ENCODE data around the gene MT1E. TPM values are rescaled to one million over a fixed set of nuclear protein-coding genes. Genes with fewer than 3 reads are reported as not detected.

The MT1E gene
- total and polyA plus RNA-seq, 2 of the 13 experiments (the other 11 are each of a cell fraction or from before 2014, with no cell fraction given), result 110 to 1,072 TPM

- ATAC-seq, result peak; percentile 31; the same call in 2 of the 3 replicates
- intact Hi-C loops (cut with micrococcal nuclease; ENCODE audit: unreplicated experiment), result no loop called here
- FAIRE-seq, result no peak
- BruUV-seq (replicated peaks), result no TSS peak
- H3K4me2 ChIP-seq (ENCODE audit: low read depth, low read length), result no peak overlapping the region
- no peaks in the 10 kb centered on the region for H3K36me3 ChIP-seq (replicated peaks in 1 of 2; ENCODE audit: control insufficient read depth in 1 of 2, insufficient read depth in 2 of 2, low read length in 2 of 2)
- H3K9ac ChIP-seq (ENCODE audit: insufficient read depth, low read depth, low read length), result no peak overlapping the region
- H2AFZ ChIP-seq (ENCODE audit: low read length), result no peak overlapping the region
- 73% methylated on average over 36 of the region's 41 CpGs for WGBS (ENCODE audit: low lambda C conversion rate)
- no peak overlapping the region for H3K4me3 ChIP-seq (replicated peaks in 1 of 3; ENCODE audit: insufficient read depth in 1 of 3, low read depth in 2 of 3, low read length in 3 of 3)
- no peaks in the 10 kb centered on the region for H3K79me2 ChIP-seq (ENCODE audit: insufficient read depth, low read length)
- H3K9me3 ChIP-seq (ENCODE audit: low read length), result no peaks in the 10 kb centered on the region
- no peaks in the 10 kb centered on the region for H4K20me1 ChIP-seq (ENCODE audit: insufficient read depth, low read length)
- peaks cover 11 to 37% of the 10 kb centered on the region in 2 experiments; a peak in 4 of 5 replicates for H3K27me3 ChIP-seq (ENCODE audit: control insufficient read depth in 1 of 2, insufficient read depth in 2 of 2, low read length in 2 of 2)
- in situ Hi-C loops (cut with HindIII; ENCODE audit: extremely low pct_ligation_motif_present, low pct_unique_long_range_greater_than_20kb), result no loop called here
- no peak for DNase-seq (ENCODE audit: low spot score)
- ChIA-PET POLR2A (interaction anchor here (1.8 kb wide), 1 partner anchor 11 kb away, joined by 6 read pairs; no protein-coding TSS in a partner anchor), CTCF (ENCODE audit: low intra/inter-chr PET ratio, low total read pairs) (no interaction called here)
- H3K27ac ChIP-seq (ENCODE audit: extremely low read length, insufficient read depth, low read length), result no peak overlapping the region
- no peak for TF ChIP-seq ZNF639 (CRISPR knock-in tag; conservative IDR thresholded peaks at IDR 0.05)
- no peak for TF ChIP-seq POLR2G (IDR thresholded peaks at IDR 0.05; ENCODE audit: low read depth, low read length)
- no peak for TF ChIP-seq SRF (IDR thresholded peaks at IDR 0.05; ENCODE audit: low read depth, low read length)
- TF ChIP-seq DDIT3 (CRISPR knock-in tag; IDR thresholded peaks at IDR 0.05), result no peak
- TF ChIP-seq KMT2A (CRISPR knock-in tag; IDR thresholded peaks at IDR 0.05), result no peak
- no peak for TF ChIP-seq ZNF7 (CRISPR knock-in tag; IDR thresholded peaks at IDR 0.05)
- TF ChIP-seq LCORL (IDR thresholded peaks at IDR 0.05), result no peak
- no peak for TF ChIP-seq LCORL (CRISPR knock-in tag; IDR thresholded peaks at IDR 0.05)
- TF ChIP-seq, protein P1, sequence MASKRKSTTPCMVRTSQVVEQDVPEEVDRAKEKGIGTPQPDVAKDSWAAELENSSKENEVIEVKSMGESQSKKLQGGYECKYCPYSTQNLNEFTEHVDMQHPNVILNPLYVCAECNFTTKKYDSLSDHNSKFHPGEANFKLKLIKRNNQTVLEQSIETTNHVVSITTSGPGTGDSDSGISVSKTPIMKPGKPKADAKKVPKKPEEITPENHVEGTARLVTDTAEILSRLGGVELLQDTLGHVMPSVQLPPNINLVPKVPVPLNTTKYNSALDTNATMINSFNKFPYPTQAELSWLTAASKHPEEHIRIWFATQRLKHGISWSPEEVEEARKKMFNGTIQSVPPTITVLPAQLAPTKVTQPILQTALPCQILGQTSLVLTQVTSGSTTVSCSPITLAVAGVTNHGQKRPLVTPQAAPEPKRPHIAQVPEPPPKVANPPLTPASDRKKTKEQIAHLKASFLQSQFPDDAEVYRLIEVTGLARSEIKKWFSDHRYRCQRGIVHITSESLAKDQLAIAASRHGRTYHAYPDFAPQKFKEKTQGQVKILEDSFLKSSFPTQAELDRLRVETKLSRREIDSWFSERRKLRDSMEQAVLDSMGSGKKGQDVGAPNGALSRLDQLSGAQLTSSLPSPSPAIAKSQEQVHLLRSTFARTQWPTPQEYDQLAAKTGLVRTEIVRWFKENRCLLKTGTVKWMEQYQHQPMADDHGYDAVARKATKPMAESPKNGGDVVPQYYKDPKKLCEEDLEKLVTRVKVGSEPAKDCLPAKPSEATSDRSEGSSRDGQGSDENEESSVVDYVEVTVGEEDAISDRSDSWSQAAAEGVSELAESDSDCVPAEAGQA (IDR thresholded peaks at IDR 0.05; ENCODE audit: low read depth), result no peak
- TF ChIP-seq, protein P1 (CRISPR knock-in tag; IDR thresholded peaks at IDR 0.05; ENCODE audit: borderline replicate concordance), result no peak
- no peak for TF ChIP-seq NFYB (CRISPR knock-in tag; IDR thresholded peaks at IDR 0.05)
- H3K4me1 ChIP-seq (ENCODE audit: insufficient read depth, low read length), result peaks cover 21% of the 10 kb centered on the region
These were observed 8.1 kb upstream of the MT1E start for GRCh38 chr16:56617212-56618085.

Measured in HepG2 (cell line).